MM.1S (cell line): ENCODE results near the gene SETD3.

Experiments
- DNase-seq: peaks from one replicate; pipeline ENCODE4 v3.0.0-alpha.2; 2015
- H2AFZ ChIP-seq: fragments of 300-600 bp; sonication (generic); 2 replicates; pipeline ENCODE4 v1.6.0; 2016; ENCODE audit warnings: antibody characterized with exemption, low read length
- H3F3A ChIP-seq: fragments of 300-600 bp; sonication (generic); 2 replicates; pipeline ENCODE4 v1.6.1; 2016; ENCODE audit warnings: mild to moderate bottlenecking, antibody characterized with exemption, low read length, moderate library complexity, mixed read lengths; ENCODE audit not compliant: insufficient read depth
- H3K27ac ChIP-seq: fragments of 300-600 bp; sonication (generic); 2 replicates; pipeline ENCODE4 v1.5.1; 2016; ENCODE audit warnings: mild to moderate bottlenecking, low read length
- H3K27me3 ChIP-seq: fragments of 300-600 bp; sonication (generic); replicated peaks from 2 replicates; pipeline ENCODE4 v1.6.0; 2016; ENCODE audit warnings: low read length; ENCODE audit not compliant: insufficient read depth
- H3K36me3 ChIP-seq: fragments of 300-600 bp; sonication (generic); replicated peaks from 2 replicates; pipeline ENCODE4 v1.6.1; 2016; ENCODE audit warnings: mild to moderate bottlenecking, low read length, mixed read lengths; ENCODE audit not compliant: insufficient read depth
- H3K4me1 ChIP-seq: fragments of 300-600 bp; sonication (generic); 2 replicates; pipeline ENCODE4 v1.6.1; 2016; ENCODE audit warnings: low read length, mixed read lengths
- H3K4me2 ChIP-seq: fragments of 300-600 bp; sonication (generic); 2 replicates; pipeline ENCODE4 v1.6.0; 2016; ENCODE audit warnings: low read depth, low read length
- H3K4me3 ChIP-seq: fragments of 300-600 bp; sonication (generic); 2 replicates; pipeline ENCODE4 v1.5.1; 2016; ENCODE audit warnings: low read length, mixed read lengths
- H3K79me2 ChIP-seq: fragments of 300-600 bp; sonication (generic); 2 replicates; pipeline ENCODE4 v1.6.1; 2016; ENCODE audit warnings: mixed run types, low read length, mixed read lengths
- H3K9ac ChIP-seq: fragments of 300-600 bp; sonication (generic); 2 replicates; pipeline ENCODE4 v1.6.1; 2016; ENCODE audit warnings: low read length, mixed read lengths
- H3K9me2 ChIP-seq: fragments of 300-600 bp; sonication (generic); replicated peaks from 2 replicates; pipeline ENCODE4 v1.6.1; 2016; ENCODE audit warnings: mild to moderate bottlenecking, low read length, mixed read lengths; ENCODE audit not compliant: insufficient read depth
- H3K9me3 ChIP-seq: fragments of 300-600 bp; sonication (generic); replicated peaks from 2 replicates; pipeline ENCODE4 v1.6.1; 2016; ENCODE audit warnings: mild to moderate bottlenecking, low read length, mixed read lengths; ENCODE audit not compliant: insufficient read depth
- H4K20me1 ChIP-seq: fragments of 300-600 bp; sonication (generic); 2 replicates; pipeline ENCODE4 v1.6.1; 2016; ENCODE audit warnings: mild to moderate bottlenecking, low read length, moderate library complexity, mixed read lengths; ENCODE audit not compliant: insufficient read depth
- CTCF ChIP-seq: fragments of 300-600 bp; sonication (generic); IDR thresholded peaks from 2 replicates; pipeline ENCODE4 v1.5.1; 2016; ENCODE audit warnings: antibody characterized with exemption, low read length, mixed read lengths
- EZH2 ChIP-seq: fragments of 300-600 bp; sonication (generic); optimal IDR thresholded peaks from 2 replicates; pipeline ENCODE3; 2017; ENCODE audit warnings: low read depth, mild to moderate bottlenecking, antibody characterized with exemption, low read length, mixed read lengths
- EZH2phosphoT487 ChIP-seq: fragments of 300-600 bp; sonication (generic); IDR thresholded peaks from 2 replicates; pipeline ENCODE4 v1.6.1; 2018; ENCODE audit warnings: antibody characterized with exemption, low read length

SETD3 gene

GRCh38 chr14:99451234-99451633 is 29.4 kb downstream of the SETD3 start:
- Histone ChIP-seq H2AFZ (no peak overlapping the region), H3K4me3 (no peak overlapping the region), H3K9ac (no peak overlapping the region), H3K9me2 (no peaks in the 10 kb centered on the region), H3K36me3 (no peaks in the 10 kb centered on the region), H3F3A (no peaks in the 10 kb centered on the region), H4K20me1 (no peaks in the 10 kb centered on the region), H3K79me2 (no peaks in the 10 kb centered on the region), H3K4me2 (no peak overlapping the region), H3K4me1 (no peaks in the 10 kb centered on the region), H3K27ac (no peak overlapping the region), H3K9me3 (no peaks in the 10 kb centered on the region), H3K27me3 (no peaks in the 10 kb centered on the region)
- TF ChIP-seq CTCF (no peak), EZH2phosphoT487 (no peak), EZH2 (no peak)
- no peak for DNase-seq

- Histone ChIP-seq H3K4me2 (no peak overlapping the region), H3K9ac (no peak overlapping the region), H3K9me2 (no peaks in the 10 kb centered on the region), H3K36me3 (no peaks in the 10 kb centered on the region), H3K27ac (no peak overlapping the region), H3F3A (no peaks in the 10 kb centered on the region), H2AFZ (no peak overlapping the region), H3K4me3 (no peak overlapping the region), H3K4me1 (no peaks in the 10 kb centered on the region), H4K20me1 (no peaks in the 10 kb centered on the region), H3K79me2 (no peaks in the 10 kb centered on the region), H3K9me3 (no peaks in the 10 kb centered on the region), H3K27me3 (no peaks in the 10 kb centered on the region)
- TF ChIP-seq CTCF (no peak), EZH2phosphoT487 (no peak), EZH2 (no peak)
- DNase-seq = no peak
These were observed 30.4 kb downstream of the SETD3 start for GRCh38 chr14:99450266-99450665.

GRCh38 chr14:99447739-99448138 is 32.9 kb downstream of the SETD3 start:
- Histone ChIP-seq H3K4me1 (no peaks in the 10 kb centered on the region), H3K36me3 (no peaks in the 10 kb centered on the region), H3K4me3 (no peak overlapping the region), H3K27me3 (no peaks in the 10 kb centered on the region), H3K9me2 (no peaks in the 10 kb centered on the region), H3K9me3 (no peaks in the 10 kb centered on the region), H3F3A (no peaks in the 10 kb centered on the region), H3K9ac (no peak overlapping the region), H3K27ac (no peak overlapping the region), H4K20me1 (no peaks in the 10 kb centered on the region), H3K4me2 (no peak overlapping the region), H2AFZ (no peak overlapping the region), H3K79me2 (no peaks in the 10 kb centered on the region)
- no peak for DNase-seq
- TF ChIP-seq EZH2 (no peak), CTCF (no peak), EZH2phosphoT487 (no peak)
